GM12872 (cell line): ENCODE results near the gene COL4A1.

Experiments
- TF ChIP-seq, protein P1 (sequence below): IDR thresholded peaks from 3 replicates; pipeline ENCODE4 v1.5.1; 2011; ENCODE audit warnings: low read depth, mild to moderate bottlenecking, low read length, moderate library complexity; ENCODE audit not compliant: insufficient read depth

Gene COL4A1

DNA sequence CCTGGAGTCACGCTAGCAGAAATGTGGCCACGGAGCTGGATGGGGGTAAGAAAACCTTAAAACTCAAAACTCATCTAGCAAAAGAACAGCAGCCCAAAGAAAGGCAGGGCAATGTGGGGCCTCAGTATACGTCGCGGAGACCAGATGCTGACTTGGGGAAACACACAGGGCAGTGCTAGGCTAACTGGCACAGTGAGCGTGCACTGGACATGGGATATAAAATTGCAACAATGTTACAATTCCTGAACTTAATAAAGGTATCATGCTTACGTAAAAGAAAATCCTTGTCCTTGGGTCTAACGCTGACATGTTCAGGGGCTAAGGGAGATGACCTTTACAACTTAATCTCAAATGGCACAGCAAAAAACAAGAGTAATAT, 40.5 kb downstream of the COL4A1 start:
- TF ChIP-seq, protein P1, sequence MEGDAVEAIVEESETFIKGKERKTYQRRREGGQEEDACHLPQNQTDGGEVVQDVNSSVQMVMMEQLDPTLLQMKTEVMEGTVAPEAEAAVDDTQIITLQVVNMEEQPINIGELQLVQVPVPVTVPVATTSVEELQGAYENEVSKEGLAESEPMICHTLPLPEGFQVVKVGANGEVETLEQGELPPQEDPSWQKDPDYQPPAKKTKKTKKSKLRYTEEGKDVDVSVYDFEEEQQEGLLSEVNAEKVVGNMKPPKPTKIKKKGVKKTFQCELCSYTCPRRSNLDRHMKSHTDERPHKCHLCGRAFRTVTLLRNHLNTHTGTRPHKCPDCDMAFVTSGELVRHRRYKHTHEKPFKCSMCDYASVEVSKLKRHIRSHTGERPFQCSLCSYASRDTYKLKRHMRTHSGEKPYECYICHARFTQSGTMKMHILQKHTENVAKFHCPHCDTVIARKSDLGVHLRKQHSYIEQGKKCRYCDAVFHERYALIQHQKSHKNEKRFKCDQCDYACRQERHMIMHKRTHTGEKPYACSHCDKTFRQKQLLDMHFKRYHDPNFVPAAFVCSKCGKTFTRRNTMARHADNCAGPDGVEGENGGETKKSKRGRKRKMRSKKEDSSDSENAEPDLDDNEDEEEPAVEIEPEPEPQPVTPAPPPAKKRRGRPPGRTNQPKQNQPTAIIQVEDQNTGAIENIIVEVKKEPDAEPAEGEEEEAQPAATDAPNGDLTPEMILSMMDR, result no peak

DNA sequence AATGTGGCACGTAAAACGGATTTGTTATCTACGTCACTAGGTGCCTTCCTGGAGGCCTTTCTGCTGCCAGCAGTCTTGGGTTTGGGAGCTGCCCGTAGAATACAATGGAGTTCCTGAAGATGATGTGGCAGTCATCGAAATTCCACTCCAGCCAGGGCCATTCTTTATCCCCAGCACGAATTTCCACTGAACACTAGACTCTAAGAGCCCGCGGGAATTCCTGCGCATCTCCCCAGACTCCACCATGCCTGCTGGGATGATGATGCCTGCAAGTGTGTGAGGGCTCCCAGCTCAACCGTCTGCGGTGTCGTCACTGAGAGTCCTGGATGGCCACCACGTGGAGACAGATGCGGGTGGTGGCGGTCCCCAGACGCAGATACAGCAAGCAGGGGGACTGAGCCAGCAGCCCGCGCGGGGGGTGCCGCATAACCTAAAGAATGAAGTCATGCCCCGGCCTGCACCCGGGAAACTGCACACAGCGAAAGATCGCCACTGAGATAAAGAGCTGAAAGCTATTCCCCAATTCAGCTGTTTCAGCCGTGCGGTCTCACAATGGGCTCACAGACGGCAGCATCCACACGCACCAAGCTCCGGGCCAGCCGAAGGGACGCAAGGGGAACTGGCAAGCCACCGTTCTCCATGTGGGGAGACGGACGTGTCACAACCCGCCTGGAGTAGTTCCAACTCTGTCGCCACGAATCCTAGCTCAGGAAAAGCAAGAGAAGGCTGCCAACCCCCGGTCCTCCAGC, 41.1 kb downstream of the COL4A1 start:
- TF ChIP-seq, protein P1, result no peak

DNA sequence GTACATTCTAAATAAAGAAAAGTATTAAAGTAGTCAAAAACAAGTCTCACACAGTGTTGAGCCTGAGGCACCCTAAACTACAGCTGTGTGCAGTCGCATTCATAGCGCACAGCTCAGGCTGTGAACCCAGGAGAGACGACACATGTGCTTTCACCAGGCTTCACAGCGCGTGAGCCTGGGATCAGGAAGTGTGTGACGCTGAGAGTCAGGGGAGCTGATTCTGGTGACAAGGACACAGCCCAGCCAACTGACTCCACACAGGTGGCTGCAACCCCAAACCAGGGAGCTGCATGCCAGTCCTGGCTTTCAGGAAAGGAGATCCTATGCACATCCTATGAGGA, 41.6 kb downstream of the COL4A1 start:
- TF ChIP-seq, protein P1, result no peak

DNA sequence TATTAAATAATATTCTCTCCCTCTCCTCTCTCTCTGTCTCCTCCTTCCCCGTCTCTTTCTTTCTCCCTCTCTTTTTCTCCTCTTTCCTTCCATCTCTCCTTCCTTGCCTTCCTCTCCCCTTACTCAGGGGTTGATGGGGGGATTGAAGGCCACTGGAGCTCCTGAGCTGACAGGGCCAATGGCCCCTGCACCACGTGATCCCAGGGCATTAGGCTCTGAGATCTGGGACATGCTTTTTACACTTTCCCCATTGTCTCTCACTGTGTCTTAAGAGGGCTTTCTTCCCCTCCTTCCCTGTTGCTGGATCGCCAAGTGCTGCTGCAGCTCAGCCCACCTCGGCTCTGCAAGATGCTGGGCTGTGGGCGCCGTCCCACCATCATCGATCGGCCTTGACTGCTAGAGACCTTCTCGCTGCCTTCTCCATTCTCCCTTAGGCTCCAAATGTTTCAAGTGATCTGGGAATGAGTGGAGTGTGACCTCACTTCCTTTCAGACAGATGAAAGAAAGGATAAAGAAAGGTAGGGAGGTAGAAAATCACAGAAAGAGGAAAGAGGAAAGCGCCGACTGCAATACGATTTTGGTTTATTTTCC, 42.2 kb downstream of the COL4A1 start:
- TF ChIP-seq, protein P1, result no peak

DNA sequence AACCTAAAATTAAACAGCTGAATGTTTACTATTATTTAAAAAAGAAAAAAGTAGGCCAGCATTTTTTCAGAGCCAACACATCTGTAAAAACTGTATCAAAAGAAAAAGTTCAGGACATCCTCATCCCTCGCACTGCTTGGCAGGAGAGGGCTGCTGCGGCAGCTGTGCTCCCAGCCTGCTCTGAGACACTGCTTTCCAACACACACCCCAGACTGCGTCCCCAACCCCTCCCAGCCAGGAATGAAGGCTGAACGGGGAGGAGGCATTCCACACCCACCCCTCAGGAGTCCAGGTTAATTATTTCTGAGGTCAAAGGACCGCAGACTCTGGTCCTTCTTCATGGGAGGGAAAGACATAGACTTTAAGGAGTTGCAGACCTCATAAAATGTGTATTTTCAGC, 43.1 kb downstream of the COL4A1 start:
- TF ChIP-seq, protein P1, result no peak

DNA sequence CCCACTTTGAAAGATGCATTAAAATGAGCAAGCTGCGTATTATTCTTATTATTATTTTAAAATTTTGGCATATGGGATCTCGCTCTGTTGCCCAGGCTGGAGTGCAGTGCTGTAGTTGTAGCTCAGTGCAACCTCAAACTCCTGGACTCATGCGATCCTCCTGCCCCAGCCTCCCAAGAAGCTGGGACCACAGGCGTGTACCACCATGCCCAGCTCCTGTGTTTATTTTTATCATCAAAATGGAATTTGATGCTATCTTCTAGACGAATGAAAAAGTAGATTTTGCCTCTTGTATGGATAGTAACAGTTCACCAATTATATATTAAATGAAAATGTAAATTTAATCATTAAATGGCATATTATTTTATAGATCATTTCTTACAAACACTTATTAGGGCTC, 43.6 kb downstream of the COL4A1 start:
- TF ChIP-seq, protein P1, result no peak

DNA sequence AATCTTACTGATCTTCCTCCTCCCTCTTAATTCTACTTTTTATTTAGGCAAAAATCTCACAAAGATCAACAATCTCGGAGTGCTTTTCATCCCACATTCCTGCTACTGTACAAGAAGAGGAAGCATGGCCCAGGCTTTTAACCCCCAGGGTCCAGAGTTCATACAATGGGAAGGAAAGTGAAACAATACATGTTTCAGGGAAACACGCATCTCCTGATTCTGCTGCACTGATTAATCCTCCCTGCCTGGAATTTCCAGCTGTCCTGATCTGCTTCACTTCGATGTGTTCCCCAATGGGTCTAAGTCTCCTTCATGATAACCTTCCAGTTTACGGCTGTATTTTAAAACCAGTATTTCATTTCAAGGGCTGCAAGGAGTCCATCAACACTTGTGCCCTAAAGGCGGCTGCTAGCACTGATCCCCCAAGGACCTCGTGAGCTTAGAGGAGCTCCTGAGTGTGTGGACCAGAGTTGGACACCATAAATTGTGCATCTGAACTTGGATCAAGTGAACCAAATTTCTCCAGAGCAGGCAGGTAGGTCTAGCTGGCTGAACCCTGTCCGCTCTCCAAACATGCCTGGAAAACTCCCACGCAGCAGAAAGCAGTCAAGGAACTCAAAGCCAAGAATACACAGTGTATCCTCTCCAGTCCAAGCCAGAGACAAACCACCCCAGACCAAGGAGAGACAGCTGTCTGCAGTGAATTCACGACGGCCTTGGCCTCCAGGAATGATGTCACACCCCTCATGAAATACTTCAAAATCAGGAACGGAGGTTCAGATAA, 44.3 kb downstream of the COL4A1 start:
- TF ChIP-seq, protein P1, result no peak
